ENCODE measurements around the gene PPIE. TPM values are rescaled to one million over a fixed set of nuclear protein-coding genes. Genes with fewer than 3 reads are reported as not detected.

Gene PPIE
- total and polyA plus RNA-seq, 9 donors, result 30.9 to 103 (median 46.9) TPM

DNA sequence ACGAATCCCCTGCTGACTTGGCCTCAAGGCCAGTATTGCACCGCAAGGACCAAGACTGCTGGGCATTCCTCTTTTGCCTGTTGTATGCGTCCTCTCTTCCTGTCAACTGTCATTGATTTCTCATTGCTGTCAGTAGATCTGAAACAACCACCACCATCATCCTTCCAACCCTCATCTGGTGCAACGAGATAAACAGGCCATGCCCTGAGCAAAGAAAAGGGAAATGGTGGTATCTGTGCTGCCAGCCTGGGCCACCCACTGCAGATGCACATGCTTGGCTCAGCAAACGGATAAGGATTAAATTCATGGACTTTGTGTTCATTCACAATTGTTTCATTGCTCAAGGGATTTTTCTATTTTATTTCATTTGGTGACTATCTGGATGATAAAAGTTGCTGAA is 18.8 kb downstream of the PPIE start:
- H3K4me1 ChIP-seq (ENCODE audit: insufficient read depth), result no peaks in the 10 kb centered on the region
- no peak overlapping the region for H3K4me3 ChIP-seq
- WGBS, 3 donors, result 87 to 89% (median 88%) methylated on average over 5 of the region's 5 CpGs
- H3K36me3 ChIP-seq, result no peaks in the 10 kb centered on the region
- H3K27ac ChIP-seq, result no peak overlapping the region
- TF ChIP-seq CTCF (IDR thresholded peaks at IDR 0.05) (no peak), EP300 (IDR thresholded peaks at IDR 0.05) (no peak), POLR2A (IDR thresholded peaks at IDR 0.05) (no peak)
- H3K27me3 ChIP-seq, result no peaks in the 10 kb centered on the region
- no peak for DNase-seq
- intact Hi-C loops (cut with DNase I), result no loop called here
- H3K9me3 ChIP-seq, result no peaks in the 10 kb centered on the region

DNA sequence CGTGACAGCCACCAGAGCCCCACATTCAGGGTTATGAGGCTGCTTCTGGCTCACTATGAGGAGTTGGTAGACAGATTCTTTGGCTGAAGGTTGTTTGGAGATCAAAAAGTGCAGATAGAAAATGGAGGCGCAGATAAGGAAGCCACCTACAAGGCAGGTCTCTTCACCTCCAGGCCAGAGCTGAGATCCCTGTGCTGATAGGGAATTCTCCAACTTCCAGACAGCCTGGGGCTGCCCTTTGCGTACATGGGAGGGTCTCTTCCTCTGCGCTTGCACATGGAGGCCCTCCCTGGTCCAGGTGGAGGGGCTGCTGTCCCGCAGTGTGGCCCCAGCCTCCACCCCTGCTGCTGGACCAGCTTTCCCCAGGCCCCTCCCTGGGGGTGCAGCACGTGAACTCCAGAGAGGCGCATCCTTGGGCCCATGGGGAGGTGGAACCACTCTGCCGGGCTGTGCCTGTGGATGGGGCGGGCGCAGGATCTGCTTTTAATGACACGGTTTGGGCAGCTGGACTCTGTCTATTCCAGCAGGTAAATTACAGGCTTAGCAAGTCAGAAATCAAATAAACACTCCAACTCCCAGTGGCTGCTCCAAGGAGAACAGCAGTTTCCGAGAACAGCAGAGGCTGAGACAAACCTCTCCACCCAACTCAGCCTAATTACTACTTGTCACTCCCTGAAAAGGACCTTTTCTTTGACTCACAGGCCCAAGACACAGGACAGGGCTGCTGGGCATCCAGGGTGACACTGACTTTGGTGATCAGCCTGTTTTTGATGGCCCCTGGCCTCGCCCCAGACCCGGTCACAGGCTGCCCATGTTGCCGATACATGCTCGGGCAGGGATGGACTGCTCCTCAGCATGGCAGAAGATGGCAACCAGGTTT is 20.1 kb downstream of the PPIE start:
- WGBS, 3 donors, result 90 to 92% (median 92%) methylated on average over 14 to 16 of the region's 16 CpGs
- Histone ChIP-seq H3K36me3 (no peaks in the 10 kb centered on the region), H3K27me3 (no peaks in the 10 kb centered on the region), H3K9me3 (no peaks in the 10 kb centered on the region), H3K4me1 (ENCODE audit: insufficient read depth) (no peaks in the 10 kb centered on the region), H3K4me3 (no peak overlapping the region), H3K27ac (no peak overlapping the region)
- TF ChIP-seq CTCF (IDR thresholded peaks at IDR 0.05), result no peak
- no peak for TF ChIP-seq POLR2A (IDR thresholded peaks at IDR 0.05)
- no peak for TF ChIP-seq EP300 (IDR thresholded peaks at IDR 0.05)
- intact Hi-C loops (cut with DNase I), result no loop called here
- peak in 1 of 5 donors; percentile 4 for DNase-seq

DNA sequence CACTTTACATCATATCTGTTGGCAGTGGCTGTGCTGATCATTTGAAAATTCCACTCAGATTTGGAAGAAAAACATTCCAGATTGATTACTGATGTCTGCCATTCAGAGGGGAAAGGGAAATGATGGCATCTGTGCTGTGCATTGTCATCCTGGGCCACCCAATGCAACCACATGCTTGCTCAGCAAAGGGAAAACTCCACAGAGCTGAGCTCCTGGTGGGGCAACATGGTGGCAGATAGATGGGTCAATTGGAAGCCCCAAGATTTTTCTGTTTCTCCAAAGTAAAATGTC is 20.7 kb downstream of the PPIE start:
- Histone ChIP-seq H3K9me3 (no peaks in the 10 kb centered on the region), H3K4me1 (ENCODE audit: insufficient read depth) (no peaks in the 10 kb centered on the region), H3K36me3 (no peaks in the 10 kb centered on the region), H3K27ac (no peak overlapping the region), H3K4me3 (no peak overlapping the region), H3K27me3 (no peaks in the 10 kb centered on the region)
- intact Hi-C loops (cut with DNase I), result no loop called here
- TF ChIP-seq EP300 (IDR thresholded peaks at IDR 0.05) (no peak), POLR2A (IDR thresholded peaks at IDR 0.05) (no peak), CTCF (IDR thresholded peaks at IDR 0.05) (no peak)
- DNase-seq, result no peak

DNA sequence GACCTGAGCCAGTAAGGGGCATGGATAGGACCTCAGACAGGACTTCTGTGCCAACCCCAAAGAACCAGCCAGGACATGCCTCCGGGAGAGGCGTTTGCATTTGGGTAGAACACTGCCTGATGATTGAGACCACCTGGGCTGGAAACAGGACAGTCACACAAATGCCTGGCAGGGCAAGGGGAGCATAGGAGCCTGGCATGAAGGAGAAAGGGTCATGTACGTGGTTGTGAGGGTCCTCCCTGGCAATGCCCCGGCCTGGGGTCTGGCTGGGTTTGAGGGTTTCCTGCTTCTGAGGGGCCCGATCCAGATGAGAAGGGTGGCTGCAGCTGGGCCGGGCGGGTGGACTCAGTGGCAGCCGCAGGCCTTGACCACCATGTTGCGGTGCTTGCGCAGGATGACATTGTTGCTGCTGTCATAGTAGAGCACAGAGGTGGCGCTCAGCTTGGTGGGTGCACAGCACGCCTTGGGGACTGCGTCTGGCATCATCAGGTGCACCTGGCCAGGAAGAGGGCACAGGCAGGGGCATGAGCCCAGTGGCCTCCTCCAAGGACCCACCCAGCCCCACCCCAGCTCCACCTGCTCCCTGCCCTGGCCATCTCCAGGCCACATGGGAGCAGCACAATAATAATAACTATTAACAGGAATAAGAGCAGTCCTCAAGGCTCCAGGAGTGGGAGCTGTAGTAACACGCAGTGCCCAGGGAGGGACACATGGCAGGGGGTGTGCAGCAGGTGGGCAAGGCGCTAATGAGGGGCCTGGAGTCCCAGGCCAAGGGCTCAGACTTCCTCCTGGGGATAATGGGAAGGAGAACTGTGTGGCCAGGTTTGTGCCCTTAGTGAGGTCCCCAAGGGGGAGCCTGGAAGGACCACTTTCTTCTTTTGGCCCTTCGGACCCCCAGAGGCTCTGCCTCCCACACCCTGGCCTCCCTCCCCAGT is 21.7 kb downstream of the PPIE start:
- no peak overlapping the region for H3K4me3 ChIP-seq
- no peak for DNase-seq
- H3K4me1 ChIP-seq (ENCODE audit: insufficient read depth), result no peaks in the 10 kb centered on the region
- 93 to 97% (median 94%) methylated on average over 14 to 16 of the region's 16 CpGs for WGBS, 3 donors
- intact Hi-C loops (cut with DNase I), result no loop called here
- H3K9me3 ChIP-seq, result no peaks in the 10 kb centered on the region
- H3K27ac ChIP-seq, result no peak overlapping the region
- H3K36me3 ChIP-seq, result no peaks in the 10 kb centered on the region
- TF ChIP-seq CTCF (IDR thresholded peaks at IDR 0.05) (no peak), POLR2A (IDR thresholded peaks at IDR 0.05) (no peak), EP300 (IDR thresholded peaks at IDR 0.05) (no peak)
- H3K27me3 ChIP-seq, result no peaks in the 10 kb centered on the region
